Endodermal cell (in vitro differentiated cells): ENCODE results near the gene LRIT3. TPM values are rescaled to one million over a fixed set of nuclear protein-coding genes. Genes with fewer than 3 reads are reported as not detected.

Source experiments
- DNase-seq: peaks from one replicate; pipeline ENCODE4 v3.0.0-alpha.2; 2017
- H3K27ac ChIP-seq: 2 replicates; pipeline ENCODE4 v1.5.1; 2013; ENCODE audit warnings: mild to moderate bottlenecking, low read depth, low read length, moderate library complexity
- H3K27me3 ChIP-seq: 2 replicates; pipeline ENCODE4 v1.6.1; 2013; ENCODE audit warnings: mild to moderate bottlenecking, low read length, moderate library complexity; ENCODE audit not compliant: insufficient read depth, control insufficient read depth, poor library complexity, severe bottlenecking
- H3K36me3 ChIP-seq: 2 replicates; pipeline ENCODE4 v1.7.0; 2013; ENCODE audit warnings: mild to moderate bottlenecking, low read length, moderate library complexity; ENCODE audit not compliant: control insufficient read depth, insufficient read depth
- H3K4me1 ChIP-seq: one replicate; pipeline ENCODE4 v1.7.0; 2013; ENCODE audit warnings: low read length; ENCODE audit not compliant: control insufficient read depth, insufficient read depth
- H3K4me3 ChIP-seq: 2 replicates; pipeline ENCODE4 v1.5.1; 2013; ENCODE audit warnings: mild to moderate bottlenecking, low read length, moderate library complexity
- H3K9ac ChIP-seq: 2 replicates; pipeline ENCODE4 v1.6.1; 2013; ENCODE audit warnings: mild to moderate bottlenecking, low read length, moderate library complexity; ENCODE audit not compliant: poor library complexity, severe bottlenecking; ENCODE audit errors: extremely low read depth
- H3K9me3 ChIP-seq: 2 replicates; pipeline ENCODE4 v1.6.1; 2013; ENCODE audit warnings: mild to moderate bottlenecking, low read length, moderate library complexity; ENCODE audit not compliant: control insufficient read depth
- H3K27ac Mint-ChIP-seq: 2 replicates; pipeline ENCODE4 v1.8.0; 2020; ENCODE audit warnings: mixed read lengths
- H3K27me3 Mint-ChIP-seq: 2 replicates; pipeline ENCODE4 v1.8.0; 2021; ENCODE audit warnings: mild to moderate bottlenecking, mixed read lengths; ENCODE audit not compliant: insufficient read depth
- H3K36me3 Mint-ChIP-seq: 2 replicates; pipeline ENCODE4 v1.8.0; 2020; ENCODE audit warnings: low read depth, mixed read lengths
- H3K4me1 Mint-ChIP-seq: 2 replicates; pipeline ENCODE4 v1.8.0; 2020; ENCODE audit warnings: mixed read lengths
- H3K4me3 Mint-ChIP-seq: 2 replicates; pipeline ENCODE4 v1.8.0; 2020; ENCODE audit warnings: mild to moderate bottlenecking, moderate library complexity, mixed read lengths
- H3K9me3 Mint-ChIP-seq: 2 replicates; pipeline ENCODE4 v1.8.0; 2020; ENCODE audit warnings: mild to moderate bottlenecking, mixed read lengths
- WGBS, 2 experiments: methylation state at CpG; one replicate each; pipeline versions ENCODE4 v1.1.5 to v1.1.7; 2013; ENCODE audit warnings: missing lambda C conversion rate in 2 of 2, mixed read lengths in 1 of 2; ENCODE audit not compliant: insufficient coverage in 1 of 2, insufficient read length in 1 of 2; 5-methylcytosine and 5-hydroxymethylcytosine counted together
- total RNA-seq, 2 donors: library from RNA; stranded (reverse); fragmentation: NEBNext Ultra II Directional in 1 of 2; extraction: Animal tissue kit (Norgen Biotek cat#: 25700) in 1 of 2; gene quantifications; 2 replicates in 1 of 2; 3 replicates in 1 of 2; pipeline ENCODE4 v1.2.1, GENCODE V29; 2021
- TF ChIP-seq, protein P1 (sequence below): fragments of 200-600 bp; sonication (generic); conservative IDR thresholded peaks from 2 replicates; pipeline ENCODE4 v1.5.0; 2021; ENCODE audit warnings: antibody characterized with exemption, mild to moderate bottlenecking

LRIT3 gene
- total RNA-seq, 2 donors from 2014 or later: 1.5 to 3.1 TPM

DNA sequence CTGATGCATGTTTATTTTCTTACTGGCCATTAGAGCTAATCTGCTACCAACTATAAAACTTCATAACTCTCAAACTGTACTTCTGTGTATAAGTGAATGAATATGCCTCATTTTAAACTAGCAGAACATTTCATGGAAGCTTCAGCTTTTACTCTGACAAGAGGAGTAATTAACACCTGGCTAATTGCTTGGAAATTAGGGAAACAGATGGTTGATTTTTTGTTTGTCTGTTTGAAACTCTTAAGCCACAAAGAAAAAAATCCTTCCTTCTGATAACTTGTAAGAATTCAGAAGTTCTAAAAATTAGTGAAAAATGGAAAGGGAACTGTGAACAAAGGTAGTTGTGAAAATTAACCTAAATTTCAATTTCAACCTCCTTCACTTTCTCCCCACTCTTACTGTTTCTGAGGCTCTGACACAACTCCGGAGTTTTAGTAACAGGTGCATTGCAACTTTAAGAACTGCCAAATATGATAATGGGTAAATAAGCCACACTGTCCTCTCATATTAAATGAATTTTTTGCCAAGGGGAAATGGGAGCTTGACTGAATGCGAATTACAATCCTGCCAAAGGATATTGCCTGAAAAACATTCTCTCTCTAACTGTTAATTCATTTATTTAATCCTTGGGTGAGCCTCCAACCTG is 65.8 kb downstream of the LRIT3 start:
- Mint-ChIP-seq H3K27ac (no peak overlapping the region), H3K4me1 (peaks cover 46% of the 10 kb centered on the region), H3K9me3 (no peaks in the 10 kb centered on the region), H3K4me3 (peak overlapping the region; percentile 51), H3K36me3 (no peaks in the 10 kb centered on the region), H3K27me3 (no peaks in the 10 kb centered on the region)
- Histone ChIP-seq H3K27me3 (no peaks in the 10 kb centered on the region), H3K4me3 (peak overlapping the region; percentile 81), H3K36me3 (no peaks in the 10 kb centered on the region), H3K9me3 (no peaks in the 10 kb centered on the region), H3K4me1 (peaks cover 5% of the 10 kb centered on the region), H3K27ac (no peak overlapping the region), H3K9ac (peak overlapping the region; percentile 39)
- 84% methylated on average over 2 of the region's 2 CpGs; no CpG with 5 or more reads in 1 of the 2 experiments for WGBS, 2 experiments
- TF ChIP-seq, protein P1, sequence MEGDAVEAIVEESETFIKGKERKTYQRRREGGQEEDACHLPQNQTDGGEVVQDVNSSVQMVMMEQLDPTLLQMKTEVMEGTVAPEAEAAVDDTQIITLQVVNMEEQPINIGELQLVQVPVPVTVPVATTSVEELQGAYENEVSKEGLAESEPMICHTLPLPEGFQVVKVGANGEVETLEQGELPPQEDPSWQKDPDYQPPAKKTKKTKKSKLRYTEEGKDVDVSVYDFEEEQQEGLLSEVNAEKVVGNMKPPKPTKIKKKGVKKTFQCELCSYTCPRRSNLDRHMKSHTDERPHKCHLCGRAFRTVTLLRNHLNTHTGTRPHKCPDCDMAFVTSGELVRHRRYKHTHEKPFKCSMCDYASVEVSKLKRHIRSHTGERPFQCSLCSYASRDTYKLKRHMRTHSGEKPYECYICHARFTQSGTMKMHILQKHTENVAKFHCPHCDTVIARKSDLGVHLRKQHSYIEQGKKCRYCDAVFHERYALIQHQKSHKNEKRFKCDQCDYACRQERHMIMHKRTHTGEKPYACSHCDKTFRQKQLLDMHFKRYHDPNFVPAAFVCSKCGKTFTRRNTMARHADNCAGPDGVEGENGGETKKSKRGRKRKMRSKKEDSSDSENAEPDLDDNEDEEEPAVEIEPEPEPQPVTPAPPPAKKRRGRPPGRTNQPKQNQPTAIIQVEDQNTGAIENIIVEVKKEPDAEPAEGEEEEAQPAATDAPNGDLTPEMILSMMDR: no peak
- no peak for DNase-seq

DNA sequence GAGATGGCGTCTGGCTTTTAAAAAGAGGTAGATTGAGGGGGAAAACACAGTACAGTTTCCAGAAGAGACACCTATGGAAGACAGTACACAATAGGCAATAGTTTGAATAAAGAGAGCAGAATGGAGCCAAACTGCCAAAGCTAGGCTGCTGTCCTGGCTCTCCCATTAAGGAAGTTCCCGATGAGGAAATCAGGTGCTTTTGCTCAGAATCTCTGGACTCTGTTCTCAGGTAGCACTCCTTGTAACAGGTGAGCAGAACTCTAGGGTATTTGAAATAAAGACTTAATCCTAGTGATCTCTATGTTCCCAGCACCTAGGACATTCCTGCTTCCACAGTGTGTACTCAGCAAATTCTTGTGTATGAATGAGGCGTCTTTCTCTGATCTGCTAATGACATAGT is 66.4 kb downstream of the LRIT3 start:
- H3K9me3 Mint-ChIP-seq: no peaks in the 10 kb centered on the region
- H3K9ac ChIP-seq: peak overlapping the region; percentile 7
- no peaks in the 10 kb centered on the region for H3K9me3 ChIP-seq
- no peaks in the 10 kb centered on the region for H3K27me3 Mint-ChIP-seq
- H3K4me1 Mint-ChIP-seq: peaks cover 46% of the 10 kb centered on the region
- no peaks in the 10 kb centered on the region for H3K36me3 Mint-ChIP-seq
- no peak overlapping the region for H3K27ac ChIP-seq
- no peak for DNase-seq
- peak overlapping the region; percentile 51 for H3K4me3 Mint-ChIP-seq
- H3K36me3 ChIP-seq: no peaks in the 10 kb centered on the region
- H3K4me3 ChIP-seq: peak overlapping the region; percentile 81
- WGBS, 2 experiments: 85 to 97% methylated on average over 3 of the region's 3 CpGs
- TF ChIP-seq, protein P1: no peak
- peaks cover 5% of the 10 kb centered on the region for H3K4me1 ChIP-seq
- no peaks in the 10 kb centered on the region for H3K27me3 ChIP-seq
- H3K27ac Mint-ChIP-seq: no peak overlapping the region

DNA sequence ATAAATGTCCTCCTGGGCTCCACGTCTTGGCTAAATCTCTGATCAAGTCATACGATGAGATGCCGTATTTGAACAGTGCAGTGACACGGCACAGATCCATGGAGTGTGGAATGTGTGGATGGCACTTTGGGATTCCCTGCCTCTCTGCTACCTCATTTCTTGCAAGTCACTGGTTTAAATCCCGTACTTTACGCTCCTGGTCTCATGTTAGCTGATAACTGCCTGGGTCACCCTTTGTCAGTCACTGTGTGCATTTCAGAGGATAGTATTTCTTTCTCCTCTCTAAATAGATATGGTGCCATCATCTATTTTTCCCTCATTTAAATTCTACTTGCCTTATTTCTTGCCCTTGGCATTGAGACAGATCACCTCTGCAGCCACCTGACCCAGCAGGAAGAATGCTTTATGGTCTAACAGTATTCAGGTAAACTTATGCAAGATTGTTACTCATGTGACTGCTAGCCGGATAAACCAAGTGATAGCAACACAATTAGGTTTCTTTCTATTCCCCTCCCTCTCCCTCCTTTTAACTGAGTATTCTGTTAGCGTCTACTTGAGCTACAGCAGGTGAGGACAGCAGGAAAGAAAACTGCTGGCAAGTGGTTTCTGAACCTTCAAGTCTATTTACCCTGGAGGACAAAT is 67.6 kb downstream of the LRIT3 start:
- Histone ChIP-seq H3K27me3 (no peaks in the 10 kb centered on the region), H3K9ac (no peak overlapping the region), H3K4me3 (peak overlapping the region; percentile 81), H3K9me3 (no peaks in the 10 kb centered on the region), H3K36me3 (no peaks in the 10 kb centered on the region), H3K4me1 (peaks cover 5% of the 10 kb centered on the region), H3K27ac (no peak overlapping the region)
- peak overlapping the region; percentile 8 for H3K27ac Mint-ChIP-seq
- no peaks in the 10 kb centered on the region for H3K27me3 Mint-ChIP-seq
- 87 to 91% methylated on average over 7 to 8 of the region's 8 CpGs for WGBS, 2 experiments
- TF ChIP-seq, protein P1: no peak
- no peaks in the 10 kb centered on the region for H3K36me3 Mint-ChIP-seq
- H3K9me3 Mint-ChIP-seq: no peaks in the 10 kb centered on the region
- H3K4me3 Mint-ChIP-seq: peak overlapping the region; percentile 28
- no peak for DNase-seq
- H3K4me1 Mint-ChIP-seq: peaks cover 46% of the 10 kb centered on the region
